GM23338 (cell line): Measurements from ENCODE around the gene USP33. TPM values are rescaled to one million over a fixed set of nuclear protein-coding genes. Genes with fewer than 3 reads are reported as not detected.

Experiments
- ATAC-seq: fragments of 200-7000 bp; cut with Tn5 transposase; 3 replicates; pipeline ENCODE4 v1.9.1; 2020
- DNase-seq: peaks from one replicate; pipeline ENCODE4 v3.0.0-alpha.2; 2015; ENCODE audit warnings: low spot score
- H2AFZ ChIP-seq: fragments of 200-600 bp; sonication (generic); 2 replicates; pipeline ENCODE4 v1.8.0; 2016; ENCODE audit warnings: antibody characterized with exemption, mild to moderate bottlenecking, moderate library complexity
- H3F3A ChIP-seq: fragments of 200-600 bp; sonication (generic); replicated peaks from 2 replicates; pipeline ENCODE4 v1.8.0; 2017; ENCODE audit warnings: antibody characterized with exemption, mixed run types, low read depth
- H3K27ac ChIP-seq: fragments of 200-600 bp; sonication (generic); 2 replicates; pipeline ENCODE4 v1.6.1; 2016; ENCODE audit warnings: low read depth
- H3K27me3 ChIP-seq: fragments of 200-600 bp; sonication (generic); 2 replicates; pipeline ENCODE4 v1.8.0; 2016; ENCODE audit warnings: mild to moderate bottlenecking, mixed run types, moderate library complexity; ENCODE audit not compliant: insufficient read depth
- H3K36me3 ChIP-seq: fragments of 200-600 bp; sonication (generic); 2 replicates; pipeline ENCODE4 v1.8.0; 2016; ENCODE audit warnings: mild to moderate bottlenecking; ENCODE audit not compliant: insufficient read depth
- H3K4me1 ChIP-seq: fragments of 200-600 bp; sonication (generic); 2 replicates; pipeline ENCODE4 v1.8.0; 2016; ENCODE audit warnings: mild to moderate bottlenecking, moderate library complexity; ENCODE audit not compliant: insufficient read depth
- H3K4me2 ChIP-seq: fragments of 200-600 bp; sonication (generic); 2 replicates; pipeline ENCODE4 v1.7.1; 2017; ENCODE audit warnings: mixed run types
- H3K4me3 ChIP-seq: fragments of 200-600 bp; sonication (generic); 2 replicates; pipeline ENCODE4 v1.6.1; 2016; ENCODE audit warnings: mixed run types
- H3K79me2 ChIP-seq: fragments of 200-600 bp; sonication (generic); replicated peaks from 2 replicates; pipeline ENCODE4 v1.8.0; 2017; ENCODE audit warnings: mild to moderate bottlenecking; ENCODE audit not compliant: insufficient read depth
- H3K9me2 ChIP-seq: fragments of 200-600 bp; sonication (generic); 2 replicates; pipeline ENCODE4 v1.8.0; 2017; ENCODE audit not compliant: insufficient read depth
- H4K20me1 ChIP-seq: fragments of 200-600 bp; sonication (generic); replicated peaks from 2 replicates; pipeline ENCODE4 v1.8.0; 2017; ENCODE audit warnings: mild to moderate bottlenecking; ENCODE audit not compliant: insufficient read depth
- H3K27ac Mint-ChIP-seq: 2 replicates; pipeline ENCODE4 v1.8.0; 2020; ENCODE audit warnings: inconsistent platforms, mild to moderate bottlenecking, moderate library complexity, mixed read lengths
- H3K27me3 Mint-ChIP-seq: 3 replicates; pipeline ENCODE4 v1.8.0; 2022; ENCODE audit warnings: low read depth, mild to moderate bottlenecking, moderate library complexity, mixed read lengths, inconsistent platforms; ENCODE audit not compliant: insufficient read depth, poor library complexity
- H3K36me3 Mint-ChIP-seq: 3 replicates; pipeline ENCODE4 v1.8.0; 2021; ENCODE audit warnings: low read depth, mild to moderate bottlenecking, inconsistent platforms, moderate library complexity, mixed read lengths
- H3K4me1 Mint-ChIP-seq: 3 replicates; pipeline ENCODE4 v1.8.0; 2020; ENCODE audit warnings: mild to moderate bottlenecking, inconsistent platforms, mixed read lengths
- H3K4me3 Mint-ChIP-seq: 3 replicates; pipeline ENCODE4 v1.8.0; 2021; ENCODE audit warnings: moderate library complexity, mild to moderate bottlenecking, inconsistent platforms, mixed read lengths
- H3K9me3 Mint-ChIP-seq: 3 replicates; pipeline ENCODE4 v1.8.0; 2020; ENCODE audit warnings: moderate library complexity, mild to moderate bottlenecking, inconsistent platforms, mixed read lengths
- CREB1 ChIP-seq: fragments of 250-450 bp; sonication (Bioruptor Pico); IDR thresholded peaks from 2 replicates; pipeline ENCODE4 v1.5.0; 2020; ENCODE audit warnings: low read depth, mild to moderate bottlenecking, moderate library complexity
- CTCF ChIP-seq, 2 experiments: fragments of 200-600 bp in 1 of 2; sonication (generic) in 1 of 2; conservative IDR thresholded peaks; 2 replicates each; pipeline versions ENCODE4 v1.5.1 to v1.6.1; 2016 to 2017; ENCODE audit warnings: antibody characterized with exemption in 2 of 2, low read depth in 2 of 2, mild to moderate bottlenecking in 2 of 2, moderate library complexity in 1 of 2
- EZH2 ChIP-seq: fragments of 200-600 bp; sonication (generic); IDR thresholded peaks from one replicate; pipeline ENCODE4 v1.8.0; 2017; ENCODE audit warnings: antibody characterized with exemption, mild to moderate bottlenecking, low read depth; ENCODE audit not compliant: unreplicated experiment
- EZH2phosphoT487 ChIP-seq: fragments of 200-600 bp; sonication (generic); IDR thresholded peaks from one replicate; pipeline ENCODE4 v1.8.1; 2018; ENCODE audit warnings: antibody characterized with exemption; ENCODE audit not compliant: unreplicated experiment
- JUNB ChIP-seq: IDR thresholded peaks from one replicate; pipeline ENCODE4 v1.6.1; 2016; ENCODE audit warnings: antibody characterized with exemption; ENCODE audit not compliant: unreplicated experiment
- NANOG ChIP-seq: IDR thresholded peaks from 2 replicates; pipeline ENCODE4 v1.6.1; 2016; ENCODE audit warnings: antibody characterized with exemption, borderline replicate concordance
- POLR2AphosphoS5 ChIP-seq: IDR thresholded peaks from 2 replicates; pipeline ENCODE4 v1.6.1; 2016; ENCODE audit warnings: antibody characterized with exemption, low read depth
- REST ChIP-seq: IDR thresholded peaks from one replicate; pipeline ENCODE4 v1.6.1; 2018; ENCODE audit warnings: antibody characterized with exemption; ENCODE audit not compliant: unreplicated experiment
- STAT1 ChIP-seq: IDR thresholded peaks from one replicate; pipeline ENCODE4 v1.6.1; 2016; ENCODE audit warnings: antibody characterized with exemption; ENCODE audit not compliant: unreplicated experiment
- ZNF114 ChIP-seq: fragments of 250-450 bp; sonication (Bioruptor Pico); IDR thresholded peaks from 2 replicates; pipeline ENCODE4 v1.5.0; 2020; ENCODE audit warnings: mild to moderate bottlenecking, moderate library complexity
- ZNF331 ChIP-seq: fragments of 250-450 bp; sonication (Bioruptor Pico); IDR thresholded peaks from 2 replicates; pipeline ENCODE4 v1.5.0; 2020; ENCODE audit warnings: low read depth, mild to moderate bottlenecking, moderate library complexity
- ZNF462 ChIP-seq: fragments of 250-450 bp; sonication (Bioruptor Pico); IDR thresholded peaks from 2 replicates; pipeline ENCODE4 v1.5.0; 2020; ENCODE audit warnings: mild to moderate bottlenecking, moderate library complexity
- polyA plus RNA-seq: library from polyadenylated mRNA; unstranded; fragments of >200 nt; fragmentation: Nextera tagmentation; extraction: Ambion mirVana; gene quantifications from 2 replicates; pipeline ENCODE4 v1.2.1, GENCODE V29; 2016
- total RNA-seq: library from RNA; depleted of rRNA; stranded (reverse); fragments of >200 nt; shearing (Covaris generic); gene quantifications from 2 replicates; pipeline ENCODE4 v1.2.3, GENCODE V29; 2014
- TF ChIP-seq, protein P1 (sequence below): IDR thresholded peaks from 2 replicates; pipeline ENCODE4 v1.6.1; 2016; ENCODE audit warnings: antibody characterized with exemption

The USP33 gene
- total and polyA plus RNA-seq, 2 experiments from 2014 or later: 42.4 to 63.9 TPM

DNA sequence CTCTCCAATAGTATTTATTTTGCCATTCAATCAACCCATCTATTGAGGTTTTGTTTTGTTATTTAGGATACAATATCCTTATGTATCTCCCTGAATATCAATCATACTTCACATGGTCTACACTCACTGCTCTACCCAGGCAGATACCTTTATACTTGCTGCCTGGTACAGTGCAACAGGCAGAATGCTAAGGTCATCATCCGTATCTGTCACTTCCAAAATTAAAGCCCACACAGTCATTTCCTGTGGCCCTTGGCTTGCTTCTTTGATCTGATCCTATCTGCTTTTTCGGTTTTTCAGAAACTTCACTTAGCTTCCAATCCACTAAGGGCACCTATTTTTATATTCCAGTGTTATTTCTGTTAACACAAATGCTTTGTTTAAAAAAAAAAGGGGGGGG, 54.9 kb downstream of the USP33 start:
- H3K4me2 ChIP-seq: no peak overlapping the region
- H3K4me3 ChIP-seq: no peak overlapping the region
- Mint-ChIP-seq H3K27me3 (no peaks in the 10 kb centered on the region), H3K27ac (no peak overlapping the region), H3K36me3 (peaks cover 12% of the 10 kb centered on the region; the same call in 2 of the 3 replicates), H3K4me3 (no peak overlapping the region), H3K9me3 (no peaks in the 10 kb centered on the region), H3K4me1 (no peaks in the 10 kb centered on the region)
- H3K27me3 ChIP-seq: no peaks in the 10 kb centered on the region
- DNase-seq (no peak), ATAC-seq (no peak)
- no peaks in the 10 kb centered on the region for H3F3A ChIP-seq
- H3K79me2 ChIP-seq: no peaks in the 10 kb centered on the region
- no peak overlapping the region for H3K27ac ChIP-seq
- no peaks in the 10 kb centered on the region for H3K4me1 ChIP-seq
- H4K20me1 ChIP-seq: peaks cover 3% of the 10 kb centered on the region; the same call in 1 of the 2 replicates
- 0 out of 2 replicates have a peak, but pooled peaks cover under 1% of the 10 kb centered on the region for H3K9me2 ChIP-seq
- H3K36me3 ChIP-seq: no peaks in the 10 kb centered on the region
- no peak for TF ChIP-seq ZNF114 (CRISPR knock-in tag)
- no peak for TF ChIP-seq EZH2
- TF ChIP-seq CREB1 (CRISPR knock-in tag): no peak
- no peak for TF ChIP-seq ZNF462
- no peak for TF ChIP-seq NANOG
- TF ChIP-seq EZH2phosphoT487: no peak
- no peak for TF ChIP-seq STAT1
- no peak for TF ChIP-seq CTCF (conservative IDR thresholded peaks at IDR 0.05; ENCODE audit: low read depth in 2 of 2)
- TF ChIP-seq REST: no peak
- TF ChIP-seq POLR2AphosphoS5: no peak
- no peak for TF ChIP-seq JUNB
- TF ChIP-seq ZNF331 (CRISPR knock-in tag): no peak
- TF ChIP-seq, protein P1, sequence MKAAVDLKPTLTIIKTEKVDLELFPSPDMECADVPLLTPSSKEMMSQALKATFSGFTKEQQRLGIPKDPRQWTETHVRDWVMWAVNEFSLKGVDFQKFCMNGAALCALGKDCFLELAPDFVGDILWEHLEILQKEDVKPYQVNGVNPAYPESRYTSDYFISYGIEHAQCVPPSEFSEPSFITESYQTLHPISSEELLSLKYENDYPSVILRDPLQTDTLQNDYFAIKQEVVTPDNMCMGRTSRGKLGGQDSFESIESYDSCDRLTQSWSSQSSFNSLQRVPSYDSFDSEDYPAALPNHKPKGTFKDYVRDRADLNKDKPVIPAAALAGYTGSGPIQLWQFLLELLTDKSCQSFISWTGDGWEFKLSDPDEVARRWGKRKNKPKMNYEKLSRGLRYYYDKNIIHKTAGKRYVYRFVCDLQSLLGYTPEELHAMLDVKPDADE: no peak
- no peak overlapping the region for H2AFZ ChIP-seq
